ENCODE measurements around the gene AKR1C3.
"Not testable (repeated sequence)": the region's sequence is repeated elsewhere in the genome, so short reads cannot be mapped to it uniquely, and the experiment has no call there.

The AKR1C3 gene

GRCh38 chr10:5136468-5137087 is 42.4 kb downstream of the AKR1C3 start:
- DNase-seq (ENCODE audit: low spot score) = no peak

GRCh38 chr10:5137699-5138098 is 43.5 kb downstream of the AKR1C3 start:
- not testable (repeated sequence) for DNase-seq (ENCODE audit: low spot score)

- no peak for DNase-seq (ENCODE audit: low spot score)
Measured at GRCh38 chr10:5142199-5142598, 48.0 kb downstream of the AKR1C3 start.

GRCh38 chr10:5143137-5143536 is 48.9 kb downstream of the AKR1C3 start:
- DNase-seq (ENCODE audit: low spot score) = no peak

- no peak for DNase-seq (ENCODE audit: low spot score)
Measured at GRCh38 chr10:5146920-5147254, 52.7 kb downstream of the AKR1C3 start.

GRCh38 chr10:5147255-5147980 is 53.2 kb downstream of the AKR1C3 start:
- DNase-seq (ENCODE audit: low spot score) = no peak

GRCh38 chr10:5147981-5148677 is 53.9 kb downstream of the AKR1C3 start:
- DNase-seq (ENCODE audit: low spot score) = no peak

- DNase-seq (ENCODE audit: low spot score) = no peak
Measured at GRCh38 chr10:5148678-5149032, 54.4 kb downstream of the AKR1C3 start.

- no peak for DNase-seq (ENCODE audit: low spot score)
Measured at GRCh38 chr10:5151076-5151475, 56.9 kb downstream of the AKR1C3 start.

GRCh38 chr10:5155951-5156350 is 61.7 kb downstream of the AKR1C3 start:
- DNase-seq (ENCODE audit: low spot score) = no peak

Data from globus pallidus (tissue), 1 donor.